Measurements from ENCODE around the gene TRAPPC8. TPM values are rescaled to one million over a fixed set of nuclear protein-coding genes. Genes with fewer than 3 reads are reported as not detected.
"Not testable (repeated sequence)": the region's sequence is repeated elsewhere in the genome, so short reads cannot be mapped to it uniquely, and the experiment has no call there.

Gene TRAPPC8
- total RNA-seq, 1 experiment from 2014 or later, result 34.4 TPM

DNA sequence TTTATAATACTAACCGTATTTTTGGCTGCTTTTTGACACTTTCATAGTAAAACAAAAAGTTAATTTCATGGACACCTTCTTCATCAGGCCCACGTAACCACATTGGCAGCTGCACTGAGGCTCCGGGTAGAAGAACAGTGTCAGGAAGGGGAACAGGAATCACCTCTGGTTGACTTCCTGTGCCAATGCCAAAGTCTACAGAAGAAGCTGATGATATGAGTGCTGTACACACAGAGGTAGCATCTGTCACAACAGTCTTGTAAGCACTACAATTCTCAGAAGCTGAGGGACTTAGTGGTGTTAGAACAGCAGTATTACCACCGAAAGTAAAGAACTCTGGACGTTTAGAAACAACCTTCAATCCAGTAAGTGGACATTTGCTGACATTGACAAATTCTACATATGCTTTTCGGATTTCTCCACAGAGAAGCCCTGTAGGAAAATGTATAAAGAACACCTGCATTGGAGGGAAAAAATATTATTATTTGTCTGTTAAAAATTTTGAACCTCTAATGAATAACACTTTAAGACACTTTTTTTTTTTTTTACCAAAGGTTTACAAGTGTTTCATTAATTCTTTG, 85.3 kb downstream of the TRAPPC8 start:
- DNase-seq (ENCODE audit: low read depth), result no peak

DNA sequence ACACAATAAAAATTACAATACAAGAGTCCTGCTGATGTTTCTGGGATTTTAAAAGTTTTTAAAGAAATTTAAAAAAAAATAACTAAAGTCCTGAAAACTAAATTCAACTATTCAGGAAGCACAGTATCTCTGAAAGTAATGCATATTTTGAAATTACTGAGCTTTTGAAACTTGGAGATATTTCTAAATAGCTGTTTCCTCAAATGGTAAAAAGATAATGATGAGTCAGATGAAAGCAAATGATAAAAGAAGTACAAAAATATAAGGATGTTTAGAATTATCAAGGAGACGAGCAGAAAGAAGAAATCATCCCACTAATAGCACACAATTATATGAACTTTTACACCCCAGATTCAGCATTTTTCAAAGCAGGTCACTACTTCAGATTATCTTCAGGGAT, 92.1 kb downstream of the TRAPPC8 start:
- no peak for DNase-seq (ENCODE audit: low read depth)

DNA sequence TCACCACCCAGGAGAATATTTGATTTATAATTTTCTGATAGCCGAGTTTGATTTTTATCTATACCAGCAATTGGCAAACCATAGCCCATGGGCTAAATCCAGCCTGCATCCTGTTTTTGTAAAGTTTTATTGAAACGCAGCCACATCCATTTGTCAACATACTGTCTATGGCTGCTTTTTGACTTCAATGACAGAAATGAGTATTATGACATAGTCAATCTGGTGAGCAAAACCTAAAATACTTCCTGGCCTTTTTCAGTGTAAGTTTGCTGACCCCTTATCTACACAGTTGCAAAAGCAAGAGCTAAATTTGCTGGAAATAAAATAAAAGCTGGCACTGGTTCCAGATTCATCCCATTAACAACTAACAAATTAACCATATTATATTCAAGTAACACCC, 102.4 kb downstream of the TRAPPC8 start:
- no peak for DNase-seq (ENCODE audit: low read depth)

DNA sequence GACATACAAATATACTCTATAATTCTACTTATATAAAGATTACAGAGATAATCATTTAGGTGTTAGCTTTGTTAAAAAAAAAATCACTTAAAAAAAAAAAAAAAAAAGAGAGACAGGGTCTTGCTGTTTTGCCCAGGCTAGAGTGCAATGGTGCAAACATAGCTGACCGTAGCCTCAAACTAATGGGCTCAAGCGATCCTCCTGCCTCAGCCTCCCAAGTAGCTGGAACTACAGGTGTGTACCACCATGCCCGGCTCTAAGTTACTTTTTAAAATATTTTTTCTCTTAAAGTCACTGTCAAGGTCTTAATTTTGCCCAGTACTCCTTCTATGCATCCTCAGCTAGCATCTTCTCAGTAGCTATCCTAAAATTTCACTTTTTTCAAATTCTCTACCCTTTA, 105.0 kb downstream of the TRAPPC8 start:
- DNase-seq (ENCODE audit: low read depth), result no peak

DNA sequence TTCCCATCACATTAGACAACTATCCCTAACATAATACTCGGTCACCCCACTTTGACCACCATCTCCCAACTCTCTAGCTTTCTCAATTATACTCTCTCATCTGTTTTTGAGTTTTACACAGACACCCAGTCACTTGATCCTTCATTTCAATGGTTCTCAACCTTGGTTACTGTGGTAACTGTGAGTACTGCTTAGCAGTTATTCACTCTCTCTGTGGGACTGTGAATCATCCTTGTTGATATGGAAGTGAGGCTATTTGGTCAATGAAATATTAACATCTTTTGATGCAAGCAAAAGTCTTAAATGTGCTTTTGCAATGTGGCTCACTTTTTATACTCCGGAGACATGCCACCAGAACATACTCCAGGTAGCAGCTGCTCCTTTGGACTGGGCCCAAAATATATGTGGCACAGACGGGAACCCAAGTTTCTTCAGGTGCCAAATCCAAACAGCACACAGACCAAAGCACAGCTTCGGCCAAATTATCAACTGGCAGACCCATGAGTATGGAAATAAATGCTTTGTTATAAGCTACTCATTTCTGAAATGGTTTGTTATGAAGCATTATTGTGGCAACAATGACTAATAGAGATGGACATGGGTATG, 107.3 kb downstream of the TRAPPC8 start:
- DNase-seq (ENCODE audit: low read depth), result peak; percentile 12

DNA sequence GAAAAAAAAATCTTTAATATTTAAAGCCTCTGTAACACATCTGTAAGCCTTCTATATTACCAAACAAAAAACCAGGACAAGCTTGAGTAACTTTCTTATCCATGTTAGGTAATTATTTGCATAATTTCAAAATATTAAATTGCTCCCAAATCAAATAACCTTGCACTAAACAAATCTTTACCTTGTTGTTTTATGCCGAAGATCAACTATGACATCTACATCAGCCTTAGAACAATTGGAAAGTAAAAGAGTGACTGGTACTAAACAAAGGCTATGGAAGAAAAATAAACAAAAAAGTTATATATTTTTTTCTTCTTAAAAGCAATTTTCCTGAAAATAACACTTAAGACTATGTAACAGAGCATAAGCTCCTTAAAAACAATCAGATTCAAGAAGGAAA, 111.0 kb downstream of the TRAPPC8 start:
- no peak for DNase-seq (ENCODE audit: low read depth)

DNA sequence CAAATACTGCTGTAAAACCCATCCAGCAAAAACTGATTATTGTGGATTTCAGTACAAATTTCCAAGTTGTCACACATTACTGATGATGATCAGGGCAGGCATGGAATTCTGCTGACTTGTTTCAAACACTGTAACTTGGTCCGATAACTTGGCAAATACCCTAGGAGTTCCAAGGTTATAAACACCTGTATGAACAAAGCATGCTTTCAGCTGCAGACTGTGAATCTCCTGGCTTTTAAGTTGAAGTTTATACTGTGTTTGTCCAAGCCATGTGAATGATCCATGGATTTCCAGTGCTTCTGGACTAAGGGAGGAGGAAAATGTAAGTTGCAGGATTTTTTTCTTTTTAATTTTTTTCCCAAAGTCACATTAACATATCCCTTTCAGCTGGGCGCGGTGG, 112.2 kb downstream of the TRAPPC8 start:
- DNase-seq (ENCODE audit: low read depth), result no peak

DNA sequence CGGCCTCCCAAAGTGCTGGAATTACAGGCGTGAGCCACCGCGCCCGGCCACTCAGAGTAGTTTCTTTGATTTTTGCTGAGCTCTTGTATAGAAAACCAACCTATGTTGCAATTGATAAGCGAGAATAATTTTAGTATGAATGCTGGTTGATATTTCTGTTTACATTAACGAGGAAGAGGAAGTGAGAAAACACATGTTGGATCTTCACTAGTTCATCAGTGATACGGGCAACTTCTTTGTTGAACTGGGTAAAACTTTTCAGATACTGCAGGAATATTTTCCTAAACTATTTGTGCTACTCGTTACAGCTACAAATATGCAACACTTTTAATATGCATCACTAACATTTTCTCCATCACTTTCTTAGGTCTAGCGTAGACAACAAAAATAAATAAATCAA, 114.3 kb downstream of the TRAPPC8 start:
- no peak for DNase-seq (ENCODE audit: low read depth)

DNA sequence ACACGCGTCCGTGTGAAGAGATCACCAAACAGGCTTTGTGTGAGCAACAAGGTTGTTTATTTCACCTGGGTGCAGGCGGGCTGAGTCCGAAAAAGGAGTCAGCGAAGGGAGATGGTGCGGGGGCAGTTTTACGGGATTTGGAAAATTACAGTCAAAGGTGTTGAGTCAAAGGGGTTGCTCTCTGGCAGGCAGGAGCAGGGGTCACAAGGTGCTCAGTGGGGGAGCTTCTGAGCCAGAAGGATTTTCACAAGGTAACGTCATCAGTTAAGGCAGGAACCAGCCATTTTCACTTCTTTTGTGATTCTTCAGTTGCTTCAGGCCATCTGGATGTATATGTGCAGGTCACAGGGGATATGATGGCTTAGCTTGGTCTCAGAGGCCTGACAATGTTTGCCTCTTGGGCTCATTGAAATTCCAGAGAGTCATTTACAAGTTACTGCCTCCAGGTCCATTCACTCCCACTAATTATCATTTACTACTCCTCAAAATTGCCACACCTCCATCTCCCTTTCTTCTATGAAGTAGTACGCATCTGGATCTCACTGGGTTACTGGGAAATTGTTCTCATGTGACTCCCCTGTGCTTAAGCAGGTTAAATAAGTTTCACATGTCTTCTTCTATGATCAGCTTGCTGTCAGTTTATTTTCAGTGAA, 116.1 kb downstream of the TRAPPC8 start:
- not testable (repeated sequence) for DNase-seq (ENCODE audit: low read depth)

DNA sequence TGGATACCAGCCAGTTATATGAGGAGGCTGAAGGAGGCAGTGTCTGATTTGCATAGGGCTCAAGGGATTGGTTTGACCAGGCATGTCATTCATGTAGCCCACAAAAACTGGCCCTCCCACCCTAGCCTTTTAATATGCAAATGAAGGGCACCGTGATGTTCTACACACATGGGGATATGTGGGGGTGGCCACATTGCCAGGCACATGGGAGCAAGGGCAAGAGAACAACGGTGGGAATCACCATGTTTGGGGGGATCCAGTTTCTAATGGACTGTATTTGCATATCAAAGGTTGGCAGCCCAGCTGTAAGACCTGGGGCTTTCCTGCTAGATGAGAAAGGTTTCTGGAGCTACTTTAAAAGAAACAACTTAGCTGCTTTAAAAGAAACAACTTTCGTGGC, 117.2 kb downstream of the TRAPPC8 start:
- DNase-seq (ENCODE audit: low read depth), result no peak

DNA sequence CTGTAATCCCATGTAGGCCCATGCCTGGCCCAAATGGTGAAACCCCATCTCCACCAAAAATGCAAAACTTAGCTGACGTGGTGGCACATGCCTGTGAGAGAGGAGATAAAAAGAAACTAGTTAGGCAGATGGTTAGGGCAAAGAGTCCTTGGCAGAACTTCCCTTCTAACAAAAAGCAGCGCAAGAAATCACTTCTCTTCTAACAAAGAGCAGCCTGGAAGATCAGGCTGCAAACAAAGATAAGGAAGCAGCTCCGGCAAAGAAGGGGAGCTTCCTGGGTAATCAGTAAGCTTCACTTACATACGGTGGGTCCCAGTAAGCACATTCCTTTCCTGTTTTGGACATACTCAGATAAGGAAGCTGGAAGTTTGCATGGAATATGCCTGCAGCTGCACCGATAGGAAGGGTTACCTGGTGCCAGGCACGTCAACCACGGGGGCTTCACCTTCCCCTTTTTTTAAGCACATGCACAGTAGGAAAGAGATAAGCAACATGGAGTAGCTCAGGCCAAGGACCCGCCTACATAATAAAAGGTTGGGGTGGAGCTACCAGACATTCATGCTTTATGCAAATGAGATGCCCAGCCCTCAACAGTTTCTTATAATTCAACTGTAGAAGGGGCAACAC, 121.3 kb downstream of the TRAPPC8 start:
- no peak for DNase-seq (ENCODE audit: low read depth)

DNA sequence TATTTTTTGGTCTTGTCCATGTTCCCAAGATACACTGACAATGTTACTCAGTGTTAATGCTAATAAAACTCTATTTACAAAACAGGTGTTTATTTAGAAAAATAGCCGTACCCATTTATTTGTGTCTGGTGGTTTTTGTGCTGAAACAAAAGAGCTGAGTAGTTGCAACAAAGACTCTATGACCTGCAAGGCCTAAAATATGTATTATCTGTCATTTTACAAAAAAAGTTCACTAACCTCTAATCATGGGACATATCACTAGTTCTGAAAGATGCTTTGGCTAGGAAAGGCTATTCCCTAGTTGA, 123.1 kb downstream of the TRAPPC8 start:
- DNase-seq (ENCODE audit: low read depth), result no peak

DNA sequence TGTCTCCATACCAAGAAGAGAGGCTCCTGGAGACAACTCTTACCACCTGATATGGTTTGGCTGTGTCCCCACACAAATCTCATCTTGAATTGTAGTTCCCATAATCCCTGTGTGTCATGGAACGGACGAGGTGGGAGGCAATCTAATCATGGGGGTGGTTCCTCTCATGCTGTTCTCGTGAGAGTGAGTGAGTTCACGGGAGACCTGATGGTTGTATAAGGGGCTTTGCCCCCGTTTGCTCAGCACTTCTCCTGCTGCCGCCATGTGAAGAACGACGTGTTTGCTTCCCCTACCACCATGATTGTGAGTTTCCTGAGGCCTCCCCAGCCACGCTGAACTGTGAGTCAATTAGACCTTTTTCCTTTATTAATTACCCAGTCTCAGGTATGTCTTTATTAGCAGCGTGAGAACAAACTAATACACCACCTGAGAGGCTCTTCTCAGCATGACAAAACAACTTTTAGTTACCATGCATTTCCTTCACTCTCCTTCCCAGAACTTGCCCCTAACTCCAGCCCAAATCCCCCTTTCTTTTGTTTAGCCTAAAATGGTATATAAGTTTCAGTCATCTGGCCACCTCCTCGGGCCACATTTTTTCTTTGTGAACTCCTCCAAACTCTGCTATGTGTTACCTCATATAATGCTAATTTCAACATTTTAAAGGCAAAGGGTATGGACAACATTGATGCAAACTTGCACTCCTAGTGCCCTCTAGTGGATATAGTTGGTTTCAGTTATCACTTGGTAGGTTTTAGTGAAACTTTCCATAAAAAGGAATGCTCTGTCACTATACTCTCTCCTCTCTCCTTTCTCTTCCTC, 123.6 kb downstream of the TRAPPC8 start:
- DNase-seq (ENCODE audit: low read depth), result peak; percentile 44

DNA sequence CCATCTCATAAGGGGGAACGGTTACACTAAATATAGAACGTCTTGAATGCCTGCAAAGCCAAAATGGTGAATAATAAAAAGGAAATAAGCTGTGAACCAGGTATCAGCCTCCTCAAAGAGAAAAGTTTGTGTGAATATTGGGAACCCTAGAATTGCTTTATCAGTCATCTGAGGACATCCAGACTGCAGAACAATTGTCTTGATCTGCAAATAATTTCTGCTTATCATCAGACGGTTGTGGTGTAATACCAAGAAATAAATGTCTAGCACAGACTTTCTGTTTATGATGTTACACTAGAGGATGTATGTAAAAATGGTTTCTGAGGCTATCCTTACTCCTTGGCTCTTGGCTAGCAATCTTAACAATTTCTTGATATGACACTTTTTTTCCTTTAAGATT, 128.8 kb downstream of the TRAPPC8 start:
- DNase-seq (ENCODE audit: low read depth), result no peak

DNA sequence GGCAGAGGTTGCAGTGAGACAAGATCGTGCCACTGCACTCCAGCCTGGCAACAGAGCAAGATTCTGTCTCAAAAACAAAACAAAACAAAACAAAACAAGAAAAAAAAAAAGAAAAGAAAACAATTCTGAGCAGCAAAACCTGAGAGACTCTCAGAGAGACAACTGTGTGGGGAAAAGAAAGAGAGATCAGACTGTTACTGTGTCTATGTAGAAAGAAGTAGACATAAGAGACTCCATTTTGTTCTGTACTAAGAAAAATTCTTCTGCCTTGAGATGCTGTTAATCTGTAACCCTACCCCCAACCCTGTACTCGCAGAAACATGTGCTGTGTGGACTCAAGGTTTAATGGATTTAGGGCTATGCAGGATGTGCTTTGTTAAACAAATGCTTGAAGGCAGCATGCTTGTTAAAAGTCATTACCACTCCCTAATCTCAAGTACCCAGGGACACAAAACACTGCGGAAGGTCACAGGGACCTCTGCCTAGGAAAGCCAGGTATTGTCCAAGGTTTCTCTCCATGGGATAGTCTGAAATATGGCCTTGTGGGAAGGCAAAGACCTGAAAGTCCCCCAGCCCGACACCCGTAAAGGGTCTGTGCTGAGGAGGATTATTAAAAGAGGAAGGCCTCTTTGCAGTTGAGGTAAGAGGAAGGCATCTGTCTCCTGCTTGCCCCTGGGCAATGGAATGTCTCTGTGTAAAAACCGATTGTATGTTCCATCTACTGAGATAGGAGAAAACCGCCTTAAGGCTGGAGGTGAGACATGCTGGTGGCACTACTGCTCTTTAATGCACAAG, 132.4 kb downstream of the TRAPPC8 start:
- DNase-seq (ENCODE audit: low read depth), result not testable (repeated sequence)

DNA sequence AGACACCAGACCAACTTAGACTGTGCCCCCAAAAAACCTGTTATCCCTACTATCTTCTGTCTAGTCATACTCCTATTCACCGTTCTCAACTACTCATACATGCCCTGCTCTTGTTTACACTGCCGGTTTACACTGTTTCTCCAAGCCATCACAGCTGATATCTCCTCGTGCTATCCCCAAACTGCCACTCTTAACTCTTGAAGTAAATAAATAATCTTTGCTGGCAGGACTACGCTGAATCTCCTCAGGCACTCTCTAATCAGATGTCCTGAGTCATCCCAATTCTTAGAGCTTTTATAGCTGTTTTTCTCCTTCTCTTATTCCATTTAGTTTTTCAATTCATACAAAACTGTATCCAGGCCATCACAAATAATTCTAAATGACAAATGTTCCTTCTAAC, 133.9 kb downstream of the TRAPPC8 start:
- DNase-seq (ENCODE audit: low read depth), result not testable (repeated sequence)

DNA sequence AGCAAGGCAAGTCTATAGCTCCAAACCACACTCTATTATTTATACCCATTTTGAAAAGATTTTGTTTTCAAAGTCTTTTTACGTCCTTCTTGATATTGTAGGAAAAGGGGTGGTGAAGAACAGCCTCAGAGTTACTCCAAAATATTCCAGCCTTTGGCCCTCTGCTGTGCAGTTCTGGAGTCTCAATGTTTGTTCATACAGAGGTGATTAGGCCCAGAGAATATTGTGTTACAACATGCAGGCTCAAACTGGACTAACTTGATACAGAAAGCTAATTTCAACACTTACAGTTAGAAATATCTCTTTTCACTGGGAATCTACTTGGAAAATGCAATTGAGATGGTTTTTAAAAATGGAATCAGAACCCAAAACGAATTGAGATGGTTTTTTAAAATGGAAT, 141.8 kb downstream of the TRAPPC8 start:
- DNase-seq (ENCODE audit: low read depth), result no peak

DNA sequence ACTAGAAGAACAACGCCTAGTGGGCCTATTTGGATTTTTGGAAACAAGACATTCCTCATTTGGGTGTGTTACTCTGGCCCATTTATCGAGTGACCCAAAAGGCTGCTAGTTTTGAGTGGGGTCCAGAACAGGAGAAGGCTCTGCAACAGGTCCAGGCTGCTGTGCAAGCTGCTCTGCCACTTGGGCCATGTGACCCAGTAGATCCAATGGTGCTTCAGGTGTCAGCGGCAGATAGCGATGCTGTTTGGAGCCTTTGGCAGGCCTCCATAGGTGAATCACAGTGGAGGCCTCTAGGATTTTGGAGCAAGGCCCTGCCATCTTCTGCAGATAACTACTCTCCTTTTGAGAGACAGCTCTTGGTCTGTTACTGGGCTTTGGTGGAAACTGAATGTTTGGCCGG, 143.7 kb downstream of the TRAPPC8 start:
- DNase-seq (ENCODE audit: low read depth), result not testable (repeated sequence)

DNA sequence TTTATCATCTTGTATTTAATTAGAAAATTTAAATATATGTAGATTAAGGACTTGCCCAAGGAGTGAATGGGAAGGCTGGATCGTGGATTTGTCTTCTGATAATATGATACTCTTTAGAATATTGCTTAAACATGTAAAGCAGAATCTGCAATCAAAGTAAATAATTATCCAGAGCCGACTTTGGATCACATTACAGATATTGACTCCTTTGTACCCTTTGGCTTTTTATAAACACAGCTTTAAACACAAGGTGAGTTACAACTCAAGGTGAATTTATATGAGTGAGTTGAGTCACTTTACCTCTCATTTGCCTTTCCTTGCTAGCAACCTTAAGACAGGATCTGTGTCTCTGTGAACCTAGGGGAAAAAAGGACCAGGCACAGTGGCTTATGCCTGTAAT, 144.5 kb downstream of the TRAPPC8 start:
- no peak for DNase-seq (ENCODE audit: low read depth)

DNA sequence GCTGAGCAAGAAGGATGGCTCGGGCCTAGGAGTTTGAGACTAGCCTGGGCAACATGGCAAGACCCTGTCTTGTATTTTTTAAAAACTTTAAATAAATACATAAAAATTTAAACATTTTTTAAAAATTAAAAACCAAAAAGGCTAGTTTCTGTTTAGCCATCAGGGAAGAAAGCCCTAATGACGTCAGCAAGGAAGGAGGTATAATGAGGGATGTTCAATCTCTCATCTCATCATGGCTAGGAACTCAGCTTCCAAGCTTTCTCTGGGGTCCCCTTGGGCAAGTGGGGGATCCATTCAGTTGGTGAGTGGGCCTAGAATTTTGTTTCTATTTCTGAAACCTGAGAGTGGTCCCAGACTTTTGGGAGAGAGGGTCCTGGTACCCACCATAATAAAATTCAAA, 147.2 kb downstream of the TRAPPC8 start:
- no peak for DNase-seq (ENCODE audit: low read depth)

DNA sequence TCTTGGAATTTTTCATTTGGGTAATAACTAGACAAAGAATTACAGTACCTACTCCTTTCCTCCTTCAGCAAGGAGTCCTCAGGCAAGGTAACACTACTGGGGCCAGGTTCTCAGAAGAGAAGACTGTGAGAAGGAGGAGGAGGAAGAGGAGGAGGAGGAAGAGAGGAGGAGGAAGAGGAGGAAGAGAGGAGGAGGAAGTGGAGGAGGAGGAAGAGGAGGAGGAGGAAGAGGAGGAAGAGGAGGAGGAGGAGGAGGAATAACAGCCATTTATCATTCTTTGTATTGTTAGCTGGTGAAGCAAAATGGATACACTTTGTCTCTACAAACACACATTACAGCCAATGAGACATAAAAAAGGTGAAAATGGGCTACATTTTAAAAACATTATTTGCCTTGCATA, 149.4 kb downstream of the TRAPPC8 start:
- no peak for DNase-seq (ENCODE audit: low read depth)

DNA sequence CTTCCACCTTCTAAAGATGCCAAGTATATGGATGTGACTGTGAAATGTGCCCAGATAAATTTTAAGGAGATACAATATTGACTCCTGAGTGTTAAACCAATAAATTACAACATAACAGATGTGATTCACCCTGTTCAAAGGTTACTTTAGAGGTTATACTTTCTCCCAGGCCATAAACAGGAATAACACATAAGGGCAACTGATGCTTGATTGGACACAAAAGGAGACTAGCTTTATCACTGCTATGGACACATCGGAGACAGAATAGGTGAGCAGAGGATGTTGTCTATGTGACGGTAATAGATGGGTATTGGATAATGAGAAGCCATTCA, 150.4 kb downstream of the TRAPPC8 start:
- no peak for DNase-seq (ENCODE audit: low read depth)
